Stimulated activated CD8-positive, alpha-beta memory T cell treated with anti-CD3 and anti-CD28 coated beads, Interleukin-4, amount 100 ng/mL, for 24 hours (primary cell): ENCODE data around the gene KCNJ16.
"Not testable (repeated sequence)": the region's sequence is repeated elsewhere in the genome, so short reads cannot be mapped to it uniquely, and the experiment has no call there.

ENCODE experiments used
- DNase-seq: peaks from one replicate; pipeline ENCODE4 v3.0.0-alpha.2; 2020; ENCODE audit warnings: low read depth

The KCNJ16 gene

DNA sequence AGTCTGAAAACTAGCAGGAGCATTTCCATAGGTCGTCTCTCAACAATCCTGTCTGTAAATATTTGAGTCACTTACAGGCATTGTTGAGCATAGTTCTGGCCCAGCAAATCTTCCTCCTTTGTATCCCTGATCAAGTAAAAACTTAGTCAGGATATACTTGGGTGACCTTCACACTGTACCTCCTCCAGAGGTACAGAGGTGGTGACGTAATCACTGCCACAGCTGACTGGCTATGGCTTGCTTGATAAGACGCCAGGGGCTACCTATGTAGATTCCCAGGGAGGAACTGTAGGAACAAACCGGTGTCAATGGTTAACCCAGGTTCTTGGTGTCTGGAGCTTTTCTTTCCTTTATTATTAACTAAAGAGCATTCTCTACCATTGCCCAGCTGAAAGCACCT is at the start of gene KCNJ16:
KCNJ16 (plus strand) TSS at position 270 of the 400 bp plus-strand sequence. CDS start 56,863 bp downstream, outside the sequence.
- DNase-seq, result no peak

DNA sequence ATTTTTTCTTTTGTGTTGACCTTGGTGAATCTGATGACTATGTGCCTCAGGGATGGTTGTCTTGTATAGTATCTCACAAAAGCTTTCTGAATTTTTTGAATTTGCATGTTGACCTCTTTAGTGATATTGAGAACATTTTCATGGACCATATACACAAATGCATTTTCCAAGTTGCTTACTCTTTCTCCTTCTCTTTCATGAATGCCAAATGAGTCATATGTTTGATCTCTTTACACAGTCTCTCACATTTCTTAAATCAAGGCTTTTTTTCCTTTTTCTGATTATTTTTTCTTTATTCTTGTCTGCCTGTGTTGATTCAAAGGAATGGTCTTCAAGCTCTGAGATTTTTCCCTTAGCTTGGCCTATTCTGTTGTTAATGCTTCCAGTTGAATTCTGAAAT is 46.6 kb upstream of the KCNJ16 start:
- DNase-seq, result no peak

DNA sequence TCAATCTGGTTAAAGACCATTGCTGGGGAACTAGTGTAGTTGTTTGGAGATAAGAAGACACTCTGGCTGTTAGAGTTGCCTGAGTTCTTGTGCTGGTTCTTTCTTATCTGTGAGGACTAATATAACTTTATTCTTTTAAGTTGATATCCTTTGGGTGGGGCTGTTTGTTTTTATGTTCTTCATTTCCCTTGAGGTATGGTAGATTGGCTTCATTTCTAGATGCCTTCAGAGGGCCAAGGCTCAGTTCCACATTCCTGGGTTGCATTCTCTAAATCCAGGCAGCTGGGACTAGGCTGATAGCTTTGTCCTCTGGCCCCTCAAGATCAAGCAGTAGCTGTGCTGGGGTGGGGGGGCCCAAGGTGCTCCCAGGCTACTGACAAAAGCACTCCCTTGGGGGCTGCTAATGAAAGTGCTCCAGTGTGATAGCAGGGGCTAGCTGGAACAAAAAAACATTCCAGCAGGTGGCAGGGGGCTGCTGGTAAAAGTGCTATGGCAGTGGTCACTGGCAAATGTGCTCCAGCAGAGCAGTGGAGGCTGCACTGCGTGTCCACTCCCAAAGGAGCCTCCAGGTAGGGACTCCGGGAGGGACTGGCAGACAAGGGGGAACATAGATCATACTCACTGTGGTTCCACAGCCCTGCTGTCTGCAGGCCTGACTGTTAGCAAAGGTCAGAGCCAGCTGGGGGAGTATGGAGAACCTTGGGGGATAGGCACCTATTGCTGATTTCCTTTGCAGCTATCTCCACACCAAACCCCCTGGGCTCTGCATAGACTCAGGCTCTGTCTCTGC is 45.9 kb upstream of the KCNJ16 start:
- no peak for DNase-seq

- DNase-seq, result no peak
Measured at GRCh38 chr17:70030371-70030770, 44.7 kb upstream of the KCNJ16 start.

DNA sequence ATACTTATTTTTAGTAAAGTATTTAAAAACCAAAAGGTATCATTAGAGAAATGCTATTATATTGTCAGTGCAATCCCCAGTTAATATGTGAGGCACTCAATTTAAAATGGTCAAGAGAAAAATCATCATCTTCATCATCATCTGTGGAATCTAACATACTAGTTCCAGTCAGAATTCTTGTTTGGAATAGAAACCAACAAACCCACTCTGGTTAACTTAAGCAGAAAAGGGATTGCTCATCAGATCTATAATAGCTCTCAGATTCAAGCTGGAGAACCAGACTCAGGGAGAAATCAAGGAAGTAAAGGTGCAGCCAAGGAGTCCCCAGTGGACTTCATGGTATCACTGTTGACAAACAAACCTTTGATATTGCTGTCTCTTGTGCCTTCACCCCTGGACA is 43.7 kb upstream of the KCNJ16 start:
- no peak for DNase-seq

- no peak for DNase-seq
Measured at GRCh38 chr17:70033165-70033564, 41.9 kb upstream of the KCNJ16 start.

DNA sequence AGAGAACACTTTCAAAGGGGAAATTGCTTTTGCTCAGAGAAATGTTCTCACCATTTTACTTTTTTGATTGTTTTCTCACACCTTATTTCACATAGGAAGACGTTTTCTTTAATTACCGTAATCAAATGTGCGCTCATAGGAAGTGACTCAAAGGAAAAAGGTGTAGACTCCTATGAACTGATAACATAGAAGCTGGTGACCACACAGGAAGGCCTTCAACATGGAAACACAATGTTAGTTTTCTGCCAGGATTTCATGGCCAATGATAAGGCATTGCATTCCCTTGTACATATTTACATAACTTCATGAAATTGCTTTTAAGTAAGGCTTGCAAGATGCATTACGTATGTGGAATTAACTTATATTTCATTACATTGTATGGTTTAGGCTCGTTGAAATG is 40.9 kb upstream of the KCNJ16 start:
- DNase-seq, result no peak

DNA sequence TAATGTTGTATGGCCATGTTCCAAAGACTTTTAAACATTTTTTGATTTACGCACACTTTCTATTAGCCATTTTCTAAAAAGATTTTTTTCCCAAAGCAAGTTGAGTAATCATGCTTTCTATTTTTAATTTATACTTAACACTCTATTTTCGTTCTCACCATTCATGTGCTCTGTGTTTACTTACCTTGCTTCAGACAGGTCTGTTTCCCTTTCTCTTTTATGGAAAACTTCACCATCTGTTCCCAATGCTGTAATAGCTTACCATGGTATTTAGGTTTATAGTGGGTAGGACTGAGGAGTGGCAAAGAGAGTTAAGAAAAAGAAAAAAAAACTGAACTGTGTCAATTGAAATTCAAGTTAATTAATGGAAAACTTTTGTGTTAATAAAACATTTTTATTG is 37.5 kb upstream of the KCNJ16 start:
- DNase-seq, result no peak

GRCh38 chr17:70040336-70040735 is 34.7 kb upstream of the KCNJ16 start:
- no peak for DNase-seq

- no peak for DNase-seq
Measured at GRCh38 chr17:70041061-70041460, 34.0 kb upstream of the KCNJ16 start.

- no peak for DNase-seq
Measured at GRCh38 chr17:70041540-70041939, 33.5 kb upstream of the KCNJ16 start.

DNA sequence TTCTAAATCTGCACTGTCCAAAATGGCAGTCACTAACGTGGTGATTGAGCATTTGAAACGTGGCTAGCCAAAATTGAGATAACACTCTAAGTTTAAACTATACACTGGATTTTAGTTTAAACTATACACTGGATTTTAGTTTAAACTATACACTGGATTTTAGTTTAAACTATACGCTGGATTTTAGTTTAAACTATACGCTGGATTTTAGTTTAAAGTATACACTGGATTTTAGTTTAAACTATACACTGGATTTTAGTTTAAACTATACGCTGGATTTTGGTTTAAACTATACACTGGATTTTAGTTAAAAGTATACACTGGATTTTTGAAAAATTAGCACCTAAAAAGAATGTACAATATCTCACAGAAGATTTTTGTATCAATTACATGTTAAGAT is 29.2 kb upstream of the KCNJ16 start:
- DNase-seq, result not testable (repeated sequence)

DNA sequence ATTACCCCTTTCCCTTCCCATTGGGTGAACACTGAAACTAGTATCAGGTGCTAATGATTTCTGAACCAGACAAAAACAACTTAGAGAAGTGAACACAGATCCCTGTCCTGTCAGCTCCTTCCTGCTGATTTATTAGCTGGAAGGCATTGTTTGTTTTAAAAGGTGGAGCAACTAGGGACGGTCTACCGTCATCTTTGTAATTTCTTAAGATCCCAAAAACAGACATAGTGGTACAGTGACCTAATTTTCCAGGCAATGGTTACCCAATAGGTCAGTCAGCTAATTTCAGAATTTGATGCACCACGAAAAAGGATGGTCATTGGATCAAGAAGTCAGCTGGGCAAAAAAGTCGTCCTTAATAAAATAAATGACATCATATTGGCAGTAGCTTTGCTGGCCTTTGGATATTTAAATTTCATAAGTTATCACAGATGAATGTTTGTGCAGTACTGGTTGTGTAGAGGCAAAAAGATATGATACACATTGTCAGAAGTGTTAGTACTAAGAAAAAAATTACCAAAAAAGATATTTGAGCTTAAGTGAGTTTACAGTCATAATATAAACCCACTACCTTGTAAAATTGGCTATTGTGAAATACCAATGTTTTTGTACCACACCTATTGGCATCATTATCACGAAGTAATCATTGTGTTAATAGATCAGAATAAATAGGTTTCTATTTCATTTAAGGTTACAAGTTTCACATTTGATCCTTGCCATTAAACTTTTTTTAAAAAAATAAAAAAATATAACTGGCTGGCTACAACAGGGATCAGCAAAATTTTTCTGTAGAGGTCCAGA is 27.2 kb upstream of the KCNJ16 start:
- DNase-seq, result no peak

- DNase-seq, result no peak
Measured at GRCh38 chr17:70049801-70050591, 25.0 kb upstream of the KCNJ16 start.

GRCh38 chr17:70050931-70051330 is 24.1 kb upstream of the KCNJ16 start:
- no peak for DNase-seq

DNA sequence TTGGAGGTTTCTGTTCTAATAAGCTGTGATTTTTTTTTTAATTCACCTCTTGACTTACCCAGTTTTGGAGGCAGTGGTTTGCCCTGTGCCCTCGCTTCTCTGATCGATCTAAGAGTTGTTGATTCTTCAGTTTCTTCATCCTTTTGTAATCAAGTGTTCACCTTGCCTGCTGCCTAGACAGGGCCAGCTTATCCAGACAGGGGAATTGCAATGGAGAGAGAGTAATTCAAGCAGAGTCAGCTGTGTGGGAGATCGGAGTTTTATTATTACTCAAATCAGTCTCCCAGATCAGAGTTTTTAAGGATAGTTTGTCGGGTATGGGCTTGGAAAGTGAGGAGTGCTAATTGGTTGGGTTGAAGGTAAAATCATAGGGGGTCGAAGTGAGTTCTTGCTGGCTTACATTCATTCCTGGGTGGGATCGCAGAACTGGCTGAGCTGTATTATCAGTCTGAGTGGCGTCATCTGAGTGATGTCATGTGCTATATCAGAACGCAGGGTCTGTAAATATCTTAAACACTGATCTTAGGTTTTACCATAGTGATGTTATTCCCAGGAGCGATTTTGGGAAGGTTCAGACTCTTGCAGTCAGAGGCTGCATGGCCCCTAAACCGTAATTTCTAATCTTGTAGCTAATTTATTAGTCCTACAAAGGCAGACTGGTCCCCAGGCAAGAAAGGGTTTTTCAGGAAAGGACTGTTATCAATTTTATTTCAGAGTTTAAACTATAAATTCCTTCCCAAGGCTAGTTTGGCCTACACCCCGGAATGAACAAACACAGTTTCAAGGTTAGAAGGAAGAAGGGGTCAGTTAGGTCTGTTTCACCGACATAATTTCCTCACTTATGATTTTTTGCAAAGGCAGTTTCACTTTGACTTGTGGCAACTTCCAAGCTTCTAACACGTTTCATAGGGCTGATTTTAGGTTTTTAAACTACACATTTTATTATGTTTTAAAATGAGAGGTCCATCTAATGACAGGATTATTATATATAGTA is 21.5 kb upstream of the KCNJ16 start:
- DNase-seq, result no peak

DNA sequence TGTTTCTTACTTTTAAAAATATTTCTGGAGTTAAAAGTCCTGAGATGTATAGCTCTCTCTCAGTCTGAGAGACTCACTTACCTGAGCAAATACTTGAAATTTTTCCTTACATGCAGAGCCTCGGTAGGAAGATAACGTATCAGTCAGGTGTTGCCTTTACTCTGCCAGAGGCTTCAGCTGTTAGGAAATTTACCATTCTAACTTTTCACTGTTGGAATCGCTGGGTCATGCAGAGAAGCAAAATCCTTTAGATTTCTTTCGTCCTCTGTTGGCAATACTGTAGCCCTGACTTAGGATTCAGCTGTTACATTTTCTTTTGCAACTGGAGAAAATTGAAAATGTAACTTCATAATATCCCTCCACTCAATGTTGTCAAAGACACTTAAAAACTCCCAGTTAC is 20.0 kb upstream of the KCNJ16 start:
- DNase-seq, result no peak

- no peak for DNase-seq
Measured at GRCh38 chr17:70059071-70059470, 16.0 kb upstream of the KCNJ16 start.

GRCh38 chr17:70059649-70060048 is 15.4 kb upstream of the KCNJ16 start:
- no peak for DNase-seq

DNA sequence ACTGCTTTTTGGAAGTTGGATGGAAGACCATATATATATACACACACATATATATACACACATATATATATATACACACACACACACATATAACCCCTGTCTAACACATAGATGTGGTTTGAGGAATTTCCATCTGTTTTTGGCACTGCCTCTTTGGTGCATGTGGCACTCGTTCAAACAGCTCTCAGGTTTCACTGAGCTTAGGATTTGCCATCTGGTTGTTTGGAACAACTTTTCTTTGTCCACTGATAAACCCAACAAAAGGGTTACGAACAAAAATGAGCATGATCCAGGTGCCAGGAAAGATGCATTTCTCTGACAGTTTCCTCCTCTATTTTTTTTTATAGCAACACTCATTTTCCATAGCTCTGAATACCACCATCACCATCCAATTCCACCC is 14.6 kb upstream of the KCNJ16 start:
- no peak for DNase-seq

DNA sequence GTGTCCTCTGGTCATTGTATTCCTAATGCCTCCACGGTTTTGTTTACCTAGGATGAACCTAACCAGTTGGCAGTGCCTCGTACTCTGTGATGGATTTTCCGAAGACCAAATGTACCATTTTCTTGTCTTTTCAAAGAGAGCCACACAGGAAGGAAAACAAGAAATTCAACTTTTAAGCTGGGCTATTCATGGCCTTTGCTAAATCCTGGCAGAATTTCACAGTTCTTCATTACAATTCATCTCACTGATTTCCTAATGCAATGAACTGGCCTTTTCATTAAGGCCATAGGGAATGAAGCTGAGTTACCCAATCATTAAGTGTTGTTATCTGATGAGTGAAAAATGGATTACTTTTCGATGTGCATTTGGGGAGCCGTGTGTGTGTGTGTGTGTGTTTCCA is 7.9 kb upstream of the KCNJ16 start:
- no peak for DNase-seq
